GM21825 (cell line): ENCODE results near the gene CPNE7.
"Not testable (repeated sequence)": the region's sequence is repeated elsewhere in the genome, so short reads cannot be mapped to it uniquely, and the experiment has no call there.

Experiments
- ATAC-seq: cut with Tn5 transposase; IDR thresholded peaks from one replicate; pipeline ENCODE4 v1.9.1; 2021; ENCODE audit warnings: mild to moderate bottlenecking, moderate library complexity; ENCODE audit not compliant: unreplicated experiment

Gene CPNE7

DNA sequence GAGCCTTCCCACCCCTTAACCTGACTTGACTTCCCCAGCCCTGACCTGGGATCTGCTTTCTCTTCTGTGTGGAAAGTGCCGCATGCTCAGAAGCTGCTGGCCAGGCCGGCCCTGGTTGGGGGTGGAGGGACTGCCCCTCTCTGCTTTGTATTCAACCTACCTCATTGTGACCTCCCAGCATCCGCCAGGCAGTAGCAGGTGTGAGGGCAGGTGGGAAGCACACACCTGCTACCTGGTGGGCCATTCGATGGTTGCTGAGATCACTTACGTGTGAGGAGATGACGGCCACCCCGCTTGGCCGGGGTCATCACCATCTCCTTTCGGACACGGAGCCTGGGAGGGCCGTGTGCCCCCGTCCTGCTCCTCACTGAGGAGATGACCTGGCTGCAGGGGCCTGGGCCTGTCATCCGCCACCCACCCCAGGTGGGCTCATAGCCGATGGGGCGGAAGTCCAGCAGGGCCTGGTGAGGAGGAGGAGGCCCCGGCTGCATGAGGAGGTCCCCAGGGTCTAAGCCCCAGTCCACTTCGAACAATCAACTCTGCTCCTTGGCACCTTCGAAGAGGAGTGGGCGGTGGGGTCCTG, 7.1 kb downstream of the CPNE7 start:
- ATAC-seq: no peak

DNA sequence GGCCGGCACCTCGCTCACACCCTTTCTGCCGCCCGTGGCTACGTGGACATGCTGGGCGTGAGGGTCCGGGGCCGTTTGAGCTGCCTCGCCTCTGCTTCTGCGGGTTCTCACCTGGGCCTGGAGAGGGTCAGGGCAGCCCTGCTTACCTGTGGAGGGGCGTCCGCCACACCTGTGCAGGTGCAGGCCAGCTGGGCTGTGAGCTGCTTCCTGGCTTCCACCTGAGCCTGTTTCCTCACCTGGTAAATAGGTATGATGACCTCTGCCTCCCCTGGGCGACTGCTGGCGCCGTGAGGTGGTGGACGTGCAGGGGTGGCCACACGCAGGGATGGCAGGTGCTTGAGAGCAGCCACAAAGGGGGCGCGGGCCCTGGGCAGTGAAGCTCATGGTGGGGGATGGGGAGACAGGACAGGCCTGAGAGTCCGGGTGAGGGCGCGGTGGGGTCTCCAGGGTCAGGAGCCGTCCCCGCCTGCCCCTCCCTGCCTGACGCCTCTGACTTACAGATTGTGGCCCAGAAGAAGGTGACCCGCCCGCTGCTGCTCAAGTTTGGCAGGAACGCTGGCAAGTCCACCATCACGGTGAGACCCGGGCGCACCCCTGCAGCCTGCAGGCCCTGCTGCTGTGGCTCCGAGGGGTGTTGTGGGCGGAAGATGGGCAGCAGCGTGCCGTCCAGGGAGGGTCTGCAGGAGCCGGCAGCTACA, 7.8 kb downstream of the CPNE7 start:
- ATAC-seq: no peak

DNA sequence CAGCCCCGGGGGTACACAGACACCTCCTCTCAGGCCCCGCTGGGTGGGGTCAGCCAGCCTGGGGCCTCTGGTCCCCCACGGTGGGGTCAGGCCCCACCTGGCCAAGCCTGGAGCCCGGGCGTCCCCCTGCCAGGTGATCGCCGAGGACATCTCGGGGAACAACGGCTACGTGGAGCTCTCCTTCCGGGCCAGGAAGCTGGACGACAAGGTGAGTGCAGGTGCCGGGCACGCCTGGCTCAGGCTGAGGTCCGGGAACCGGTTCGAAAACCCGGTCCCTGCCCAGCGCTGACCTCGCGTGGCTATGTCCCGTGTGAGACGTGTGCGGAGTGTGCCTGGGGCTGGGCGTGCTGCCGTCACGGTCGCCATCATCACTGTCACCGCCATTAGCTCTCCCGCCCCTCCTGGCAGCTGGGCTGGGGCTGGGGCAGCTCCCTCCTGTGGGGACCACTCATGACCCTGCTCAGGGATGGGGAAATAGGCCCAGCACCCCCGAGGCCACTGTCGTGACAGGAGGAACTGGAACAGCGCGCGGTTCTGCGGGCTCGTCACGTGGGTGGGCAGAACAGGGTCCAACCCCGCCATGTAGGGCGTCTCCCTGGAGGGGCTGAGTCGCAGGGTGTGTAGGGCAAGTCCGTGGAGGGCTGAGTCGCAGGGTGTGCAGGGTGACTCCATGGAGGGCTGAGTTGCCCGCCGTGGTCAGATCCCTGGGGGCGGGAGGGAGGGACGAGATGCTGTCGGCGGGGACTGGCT, 8.5 kb downstream of the CPNE7 start:
- no peak for ATAC-seq

DNA sequence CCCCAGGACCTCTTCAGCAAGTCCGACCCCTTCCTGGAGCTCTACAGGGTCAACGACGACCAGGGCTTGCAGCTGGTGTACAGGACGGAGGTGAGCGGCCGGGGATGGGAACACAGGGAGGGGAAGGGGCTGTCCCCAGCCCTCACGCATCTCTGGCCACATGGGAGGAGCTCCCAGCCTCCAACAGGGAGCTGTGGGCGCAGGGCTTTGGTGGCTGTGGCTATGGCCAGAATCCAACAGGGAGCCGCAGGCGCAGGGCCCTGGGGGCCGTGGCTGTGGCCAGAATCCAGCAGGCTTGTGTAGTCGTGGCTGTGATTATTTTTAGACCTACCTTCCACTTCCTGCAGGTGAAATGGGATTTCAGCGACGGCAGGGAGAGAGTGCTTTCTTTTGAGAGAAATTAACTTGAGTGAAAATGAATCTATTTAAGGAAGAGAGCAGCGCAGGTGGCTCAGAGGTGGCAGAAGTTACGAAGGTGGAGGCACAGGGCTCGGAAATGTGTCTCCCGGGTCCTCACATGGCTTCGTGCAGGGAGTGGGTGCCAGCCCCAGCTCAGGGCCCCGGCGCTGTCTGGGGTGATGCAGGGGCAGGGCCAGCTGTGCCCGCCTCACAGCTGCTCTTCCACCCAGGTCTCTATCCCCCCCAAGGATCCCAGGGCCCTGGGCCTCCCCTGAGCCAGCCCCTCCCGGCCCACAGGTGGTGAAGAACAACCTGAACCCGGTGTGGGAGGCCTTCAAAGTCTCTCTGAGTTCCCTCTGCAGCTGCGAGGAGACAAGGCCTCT, 9.4 kb downstream of the CPNE7 start:
- no peak for ATAC-seq

DNA sequence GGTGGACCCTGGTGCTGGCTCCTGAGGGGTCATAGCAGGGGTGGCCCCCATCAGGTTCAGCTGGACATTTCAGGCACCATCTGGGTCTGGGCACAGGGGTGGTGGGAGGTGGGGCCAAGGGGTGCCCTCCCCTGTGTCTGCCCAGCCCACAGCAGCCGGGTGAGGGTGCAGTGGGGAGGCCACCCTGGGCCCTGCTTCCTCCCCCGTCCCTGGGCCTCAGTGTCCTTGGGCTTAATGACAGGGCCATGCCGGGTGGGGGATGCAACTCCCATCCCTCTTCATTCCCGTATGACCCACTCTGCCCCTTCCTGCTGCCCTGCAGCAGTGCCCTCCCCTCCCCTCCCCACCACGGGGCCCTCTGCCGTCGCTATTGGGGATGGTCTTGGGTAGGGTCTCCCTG, 10.7 kb downstream of the CPNE7 start:
- no peak for ATAC-seq

DNA sequence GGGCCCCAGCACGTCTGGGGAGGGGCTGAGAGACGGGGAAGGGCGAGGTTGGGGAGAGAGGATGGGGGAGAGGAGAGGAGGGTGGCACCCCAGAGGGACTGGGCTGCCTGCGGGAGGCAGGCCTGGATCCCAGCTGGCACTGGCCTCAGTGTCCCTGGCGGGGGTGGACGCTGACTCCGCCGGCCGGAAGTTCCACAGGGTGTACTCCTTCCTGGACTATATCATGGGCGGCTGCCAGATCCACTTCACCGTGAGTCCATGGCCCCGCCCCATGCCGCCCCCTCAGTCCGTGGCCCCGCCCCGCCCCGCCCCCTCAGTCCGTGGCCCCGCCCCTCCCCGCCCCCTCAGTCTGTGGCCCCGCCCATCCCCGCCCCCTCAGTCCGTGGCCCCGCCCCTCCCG, 11.3 kb downstream of the CPNE7 start:
- no peak for ATAC-seq

DNA sequence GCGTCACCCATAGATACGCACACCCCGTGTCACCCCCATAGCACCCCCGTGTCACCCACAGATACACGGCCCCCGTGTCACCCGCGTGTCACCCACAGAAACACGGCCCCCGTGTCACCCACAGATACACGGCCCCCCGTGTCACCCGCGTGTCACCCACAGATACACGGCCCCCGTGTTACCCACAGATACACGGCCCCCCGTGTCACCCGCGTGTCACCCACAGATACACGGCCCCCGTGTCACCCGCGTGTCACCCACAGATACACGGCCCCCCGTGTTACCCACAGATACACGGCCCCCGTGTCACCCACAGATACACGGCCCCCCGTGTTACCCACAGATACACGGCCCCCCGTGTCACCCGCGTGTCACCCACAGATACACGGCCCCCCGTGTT, 12.1 kb downstream of the CPNE7 start:
- ATAC-seq: not testable (repeated sequence)

DNA sequence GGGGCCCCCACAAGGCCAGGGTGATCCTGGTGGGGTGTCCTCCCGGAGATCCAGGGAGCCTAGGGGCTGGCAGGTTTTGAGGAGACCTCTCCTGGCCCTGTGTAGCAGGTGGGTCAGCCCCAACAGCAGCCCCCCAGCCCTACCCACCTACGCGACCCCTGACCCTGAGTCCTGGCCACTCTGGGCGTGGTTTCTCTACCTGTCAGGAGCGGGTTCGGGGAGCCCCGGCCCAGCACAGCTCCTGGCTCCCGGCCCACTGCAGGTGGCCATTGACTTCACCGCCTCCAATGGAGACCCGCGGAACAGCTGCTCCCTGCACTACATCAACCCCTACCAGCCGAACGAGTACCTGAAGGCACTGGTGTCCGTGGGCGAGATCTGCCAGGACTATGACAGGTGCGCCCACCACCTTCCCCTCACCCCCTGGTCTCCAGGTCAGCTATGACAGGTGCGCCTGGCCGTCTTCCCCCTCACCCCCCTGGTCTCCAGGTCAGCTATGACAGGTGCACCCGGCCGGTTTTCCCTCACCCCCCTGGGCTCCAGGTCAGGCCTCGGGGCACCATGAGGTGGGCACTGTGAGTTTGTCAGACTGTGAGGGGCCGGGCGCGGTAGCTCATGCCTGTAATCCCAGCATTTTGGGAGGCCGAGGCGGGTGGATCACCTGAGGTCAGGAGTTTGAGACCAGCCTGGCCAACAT, 13.0 kb downstream of the CPNE7 start:
- no peak for ATAC-seq

DNA sequence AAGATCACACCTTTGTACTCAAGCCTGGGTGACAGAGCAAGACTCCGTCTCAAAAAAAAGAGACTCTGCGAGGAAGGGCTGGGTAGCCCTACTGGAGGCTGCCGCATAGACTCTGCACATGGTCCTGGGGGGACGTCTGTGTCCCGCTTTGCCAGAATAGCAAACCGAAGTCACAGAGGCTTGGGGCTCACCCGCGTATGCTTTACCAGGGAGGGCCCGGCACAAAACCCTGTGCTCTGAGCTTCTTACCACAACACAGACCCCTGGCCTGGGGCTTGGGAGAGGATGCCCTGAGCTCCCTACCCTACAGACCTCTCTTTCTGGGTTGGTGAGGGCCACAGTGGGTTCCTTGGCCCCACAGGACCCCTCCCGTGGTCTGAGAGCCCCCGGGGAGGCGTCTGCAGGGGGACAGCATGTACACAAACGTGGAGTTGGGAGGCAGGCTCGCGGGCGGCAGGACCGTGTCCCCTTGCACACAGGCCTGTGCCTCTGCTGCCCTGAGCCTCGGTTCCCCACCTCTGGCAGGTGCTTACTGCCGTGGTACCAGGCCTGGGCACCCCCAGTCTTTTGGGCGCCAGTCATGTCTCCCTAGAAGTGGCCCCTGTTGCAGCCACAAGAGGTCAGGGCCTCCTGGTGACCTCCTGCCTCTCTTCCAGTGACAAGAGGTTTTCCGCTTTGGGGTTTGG, 13.8 kb downstream of the CPNE7 start:
- ATAC-seq: no peak

DNA sequence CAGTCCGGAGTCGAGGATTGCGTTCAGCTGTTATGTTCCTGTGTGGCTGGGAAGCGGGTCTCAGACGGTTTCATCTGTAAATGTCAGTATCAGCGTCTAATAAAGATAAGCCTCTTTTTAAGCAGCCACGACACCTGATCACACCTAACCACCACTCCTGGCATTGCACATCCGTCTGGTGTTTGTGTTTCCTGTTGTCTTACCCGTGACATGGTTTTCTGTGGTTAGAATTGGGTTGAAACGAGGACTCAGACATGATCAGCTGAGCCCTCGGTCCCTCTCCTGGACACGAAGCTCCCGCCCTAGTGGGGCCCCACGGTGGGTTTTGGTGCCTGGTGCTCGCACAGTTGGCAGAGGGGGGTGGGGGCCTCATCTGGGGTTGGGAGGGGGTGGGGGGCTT, 18.3 kb downstream of the CPNE7 start:
- no peak for ATAC-seq

DNA sequence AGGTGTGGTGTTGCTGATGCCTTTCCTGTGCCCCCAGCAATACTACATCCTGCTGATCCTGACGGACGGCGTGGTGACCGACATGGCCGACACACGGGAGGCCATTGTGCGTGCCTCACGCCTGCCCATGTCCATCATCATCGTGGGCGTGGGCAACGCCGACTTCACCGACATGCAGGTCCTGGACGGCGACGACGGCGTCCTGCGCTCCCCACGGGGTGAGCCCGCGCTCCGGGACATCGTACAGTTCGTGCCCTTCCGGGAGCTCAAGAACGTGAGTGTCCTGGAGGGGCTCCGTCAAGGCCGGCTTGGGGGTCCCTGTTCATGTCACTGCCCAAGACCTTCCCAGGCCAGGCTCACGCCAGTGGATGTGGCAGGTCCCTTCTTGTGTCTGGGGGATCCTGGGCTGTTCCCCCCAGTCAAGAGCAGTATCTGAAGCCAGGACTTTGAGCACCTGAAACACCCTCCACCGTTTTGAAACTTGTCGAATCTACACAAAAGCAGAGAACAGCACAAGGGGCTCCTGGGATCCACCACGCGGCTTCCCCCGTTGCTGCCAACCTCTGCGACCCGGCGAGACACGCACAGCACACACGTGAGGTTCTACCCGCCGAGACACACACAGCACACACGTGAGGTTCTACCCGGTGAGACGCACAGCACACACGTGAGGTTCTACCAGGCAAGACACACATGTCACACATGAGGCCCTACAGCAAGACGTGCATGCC, 19.9 kb downstream of the CPNE7 start:
- ATAC-seq: no peak

DNA sequence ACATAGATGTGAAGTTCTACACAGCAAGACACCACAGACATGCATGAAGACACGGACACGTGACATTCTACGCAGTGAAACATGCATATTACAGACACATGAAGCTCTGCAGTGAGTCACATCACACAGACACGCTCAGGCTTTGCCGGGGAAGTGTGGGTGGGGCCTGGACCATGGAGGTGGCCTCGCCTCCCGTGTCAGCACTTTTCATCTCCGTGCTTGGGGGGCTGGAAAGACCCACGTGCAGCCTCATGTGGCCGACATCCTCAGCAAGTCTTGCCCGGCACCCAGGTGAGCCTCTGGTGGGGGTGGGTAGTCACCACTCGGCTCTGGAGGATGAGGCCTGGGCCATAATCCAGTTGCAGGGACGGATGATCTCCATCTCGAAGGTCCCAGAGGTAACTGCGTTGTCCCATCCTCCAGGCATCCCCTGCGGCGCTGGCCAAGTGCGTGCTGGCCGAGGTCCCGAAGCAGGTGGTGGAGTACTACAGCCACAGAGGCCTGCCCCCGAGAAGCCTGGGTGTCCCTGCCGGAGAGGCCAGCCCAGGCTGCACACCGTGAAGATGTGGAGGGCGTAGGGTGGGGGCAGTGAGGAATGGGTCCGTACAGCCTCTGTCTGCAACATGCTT, 20.6 kb downstream of the CPNE7 start:
- ATAC-seq: no peak

DNA sequence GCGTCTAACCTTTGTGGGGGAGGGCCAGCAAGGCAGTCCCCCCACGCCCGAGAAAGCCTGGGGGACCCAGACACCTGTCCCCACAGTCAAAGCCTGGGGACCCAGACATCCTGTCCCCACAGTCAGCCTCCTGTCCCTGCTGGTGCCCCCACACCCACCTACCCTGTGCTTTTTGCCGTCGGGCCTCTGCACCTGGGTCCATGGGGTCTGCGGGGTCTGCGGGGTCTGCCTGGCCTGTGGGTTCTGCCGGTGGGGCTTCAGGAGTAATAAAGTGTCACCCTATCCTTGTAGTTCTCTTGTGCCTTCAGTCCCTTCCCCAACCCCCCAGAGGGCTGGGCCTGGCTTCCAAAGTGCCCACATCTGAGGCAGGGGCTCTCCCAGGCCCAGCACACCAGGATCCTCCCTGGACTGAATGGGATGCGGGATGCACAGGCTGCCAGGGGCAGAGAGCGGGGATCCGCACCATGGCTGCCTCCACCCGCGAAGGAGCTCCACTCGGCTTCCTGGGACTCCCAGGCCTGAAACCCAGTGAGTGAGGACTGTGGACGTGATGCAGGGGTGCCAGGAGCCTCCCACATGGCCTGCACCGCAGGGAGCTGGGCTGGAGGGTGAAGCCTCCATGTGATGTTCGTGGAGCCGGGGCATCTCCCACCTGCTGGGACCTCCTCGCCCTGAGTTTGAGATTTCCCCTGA, 21.5 kb downstream of the CPNE7 start:
- ATAC-seq: no peak

DNA sequence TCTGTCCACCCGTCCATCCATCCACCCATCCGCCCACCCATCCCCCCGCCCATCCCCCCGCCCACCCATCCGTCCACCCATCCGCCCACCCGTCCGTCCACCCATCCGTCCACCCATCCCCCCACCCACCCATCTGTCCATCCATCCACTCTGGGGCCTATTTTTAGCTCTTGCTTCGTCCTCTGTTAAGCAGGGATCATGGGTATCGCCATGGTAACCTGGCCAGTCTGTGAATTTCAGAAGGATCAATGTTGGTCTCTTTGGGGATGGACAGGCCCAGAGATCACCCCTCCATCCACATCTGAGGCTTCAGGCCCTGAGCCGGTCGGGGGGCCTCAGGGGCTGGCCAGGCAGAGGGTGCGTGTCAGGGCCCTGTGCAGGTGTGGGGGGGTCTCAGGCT, 22.6 kb downstream of the CPNE7 start:
- ATAC-seq: no peak

DNA sequence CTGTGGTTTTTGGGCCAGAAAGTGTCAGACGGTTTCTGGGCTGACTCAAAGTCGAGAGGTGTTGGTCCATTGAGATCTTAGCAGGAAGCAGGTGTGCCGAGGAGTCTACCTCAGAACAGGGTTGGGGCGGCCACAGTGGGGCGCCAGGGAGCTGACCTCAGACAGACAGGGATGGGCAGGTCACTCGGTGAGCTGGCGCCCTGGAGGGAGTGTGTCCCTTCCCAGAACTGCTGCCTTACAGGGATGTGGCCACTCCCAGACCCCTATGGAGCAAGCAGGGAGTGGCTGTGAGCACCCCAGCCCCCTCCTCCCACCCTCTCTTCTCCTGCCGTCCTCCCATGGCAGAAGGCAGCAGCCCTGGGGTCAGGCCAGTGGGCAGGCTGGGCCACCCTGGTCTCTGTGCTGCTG, 23.9 kb downstream of the CPNE7 start:
- ATAC-seq: no peak

DNA sequence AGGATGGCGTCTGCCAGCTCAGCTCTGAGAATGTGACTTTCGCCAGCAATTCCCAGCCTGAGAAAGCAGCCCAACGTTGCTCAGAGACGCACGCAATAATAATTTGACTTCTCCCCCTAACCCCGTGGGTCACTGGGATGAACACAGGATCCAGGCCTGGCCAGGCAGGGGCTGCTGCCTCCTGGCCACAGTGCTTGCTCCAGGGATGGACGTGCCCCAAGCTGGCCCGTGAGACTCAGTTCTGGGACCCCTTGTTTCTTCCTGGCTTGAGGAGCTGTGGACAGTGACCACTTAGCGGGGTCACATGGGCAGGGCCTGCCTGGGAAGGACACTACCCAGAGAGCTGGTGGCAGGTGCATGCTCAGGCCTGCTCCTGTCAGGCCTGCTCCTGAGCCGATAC, 24.3 kb downstream of the CPNE7 start:
- no peak for ATAC-seq

DNA sequence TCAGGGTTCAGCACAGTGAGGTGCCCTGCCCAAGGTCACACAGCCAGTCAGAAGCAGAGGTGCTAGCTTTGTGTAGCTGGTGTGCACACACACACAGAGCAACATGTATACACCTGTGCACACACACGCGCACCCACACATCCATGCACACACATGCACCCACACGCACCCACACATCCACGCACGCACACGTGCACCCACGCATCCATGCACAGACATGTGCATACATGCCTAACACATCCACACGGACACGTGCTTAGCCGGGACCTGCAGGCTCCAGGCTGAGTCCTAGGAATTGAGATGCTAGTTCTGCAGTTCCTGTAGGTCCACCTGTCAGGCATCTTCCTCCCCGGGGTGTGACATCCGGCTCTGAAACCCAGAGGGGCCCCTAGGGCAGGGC, 24.9 kb downstream of the CPNE7 start:
- no peak for ATAC-seq

DNA sequence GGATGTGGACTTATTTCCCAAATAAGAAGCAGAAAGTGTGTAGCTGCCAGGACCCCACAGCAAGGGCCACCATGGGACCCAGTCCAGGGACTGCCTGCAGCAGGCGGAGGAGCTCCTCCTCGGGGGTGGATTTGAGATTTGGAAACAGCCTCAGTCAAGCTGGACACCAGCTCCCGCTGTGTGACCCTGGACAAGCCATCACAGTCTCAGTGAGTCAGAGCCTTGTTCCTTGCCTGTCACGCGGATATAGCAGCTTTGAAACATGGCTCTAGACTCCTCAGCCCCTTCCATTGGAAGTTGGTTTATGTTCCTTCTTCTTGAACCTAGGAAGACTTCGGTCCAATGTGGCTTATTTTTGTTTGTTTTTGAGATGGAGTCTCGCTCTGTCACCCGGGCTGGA, 25.4 kb downstream of the CPNE7 start:
- no peak for ATAC-seq

DNA sequence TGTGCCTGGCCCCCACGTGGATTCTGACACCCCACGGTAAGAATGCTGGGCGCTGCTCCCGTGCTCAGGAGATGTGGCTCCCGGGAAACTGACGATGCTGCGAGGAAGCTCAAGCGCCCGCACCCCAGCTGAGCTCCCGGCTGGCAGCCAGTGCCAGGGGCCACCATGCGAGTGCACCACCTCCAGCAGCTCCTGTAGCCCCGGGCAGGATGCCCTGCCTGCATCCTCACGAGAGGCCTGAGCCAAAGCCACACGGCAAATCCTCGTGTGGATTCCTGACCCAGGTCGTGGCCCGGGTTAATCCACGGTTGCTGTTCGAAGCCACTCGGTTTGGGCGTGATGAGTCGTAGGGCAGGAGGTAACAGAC, 26.3 kb downstream of the CPNE7 start:
- no peak for ATAC-seq
